Measurements from ENCODE around the gene WNT6. TPM values are rescaled to one million over a fixed set of nuclear protein-coding genes. Genes with fewer than 3 reads are reported as not detected.
A peak's percentile ranks its signal among the peaks of the same experiment; 100 is the strongest.

Gene WNT6
- total RNA-seq, 2 experiments from 2014 or later: not detected

- Mint-ChIP-seq H3K9me3 (no peaks in the 10 kb centered on the region), H3K4me3 (no peak overlapping the region), H3K27me3 (peaks cover 68% of the 10 kb centered on the region), H3K4me1 (peaks cover 50% of the 10 kb centered on the region), H3K27ac (no peak overlapping the region), H3K36me3 (ENCODE audit: low read depth) (no peaks in the 10 kb centered on the region)
- CTCF ChIA-PET: interaction anchor here (10.1 kb wide), 1 partner anchor 18 kb away, joined by 387 read pairs; the partner anchor contains the start of gene WNT10A
- POLR2A ChIA-PET: interaction anchor here (0.5 to 9.7 kb wide), 2 partner anchors 18 to 188 kb away, joined by 3 to 101 read pairs; partner anchors contain the start of gene WNT10A
- no peak for DNase-seq
Observed at GRCh38 chr2:218895326-218895725, 35.7 kb downstream of the WNT6 start.

GRCh38 chr2:218895759-218896500, 36.3 kb downstream of the WNT6 start:
- no peak overlapping the region for H3K4me3 Mint-ChIP-seq
- H3K27ac Mint-ChIP-seq: no peak overlapping the region
- peaks cover 68% of the 10 kb centered on the region for H3K27me3 Mint-ChIP-seq
- ChIA-PET POLR2A (interaction anchor here (1.1 to 9.7 kb wide), 2 partner anchors 18 to 84 kb away, joined by 3 to 101 read pairs; partner anchors contain the start of gene WNT10A), CTCF (interaction anchor here (0.7 to 10.1 kb wide), 4 partner anchors 10 to 120 kb away, joined by 4 to 387 read pairs (median 40); partner anchors contain the start of gene WNT10A)
- peaks cover 50% of the 10 kb centered on the region for H3K4me1 Mint-ChIP-seq
- H3K36me3 Mint-ChIP-seq (ENCODE audit: low read depth): no peaks in the 10 kb centered on the region
- no peak for DNase-seq
- no peaks in the 10 kb centered on the region for H3K9me3 Mint-ChIP-seq

- H3K4me3 Mint-ChIP-seq: peak overlapping the region; percentile 55
- ChIA-PET POLR2A (interaction anchor here (0.9 to 9.7 kb wide), 3 partner anchors 19 to 280 kb away, joined by 3 to 101 read pairs (median 5); partner anchors contain the start of genes CNPPD1 and WNT10A), CTCF (interaction anchor here (0.7 to 10.1 kb wide), 16 partner anchors 10 to 186 kb away, joined by 3 to 387 read pairs (median 8); partner anchors contain the start of genes TTLL4 and WNT10A)
- H3K27ac Mint-ChIP-seq: no peak overlapping the region
- no peaks in the 10 kb centered on the region for H3K9me3 Mint-ChIP-seq
- peak; percentile 80 for DNase-seq
- H3K36me3 Mint-ChIP-seq (ENCODE audit: low read depth): no peaks in the 10 kb centered on the region
- H3K27me3 Mint-ChIP-seq: peaks cover 64% of the 10 kb centered on the region
- peaks cover 50% of the 10 kb centered on the region for H3K4me1 Mint-ChIP-seq
Observed at GRCh38 chr2:218896501-218897393, 37.1 kb downstream of the WNT6 start.

GRCh38 chr2:218897394-218898108, 37.9 kb downstream of the WNT6 start:
- peaks cover 69% of the 10 kb centered on the region for H3K27me3 Mint-ChIP-seq
- H3K4me3 Mint-ChIP-seq: no peak overlapping the region

GRCh38 chr2:218898109-218898878, 38.7 kb downstream of the WNT6 start:
- peaks cover 65% of the 10 kb centered on the region for H3K27me3 Mint-ChIP-seq
- H3K9me3 Mint-ChIP-seq: no peaks in the 10 kb centered on the region
- H3K4me1 Mint-ChIP-seq: peaks cover 40% of the 10 kb centered on the region

More at GRCh38 chr2:218897394-218898108, 37.9 kb downstream of the WNT6 start:
- no peak overlapping the region for H3K27ac Mint-ChIP-seq
- ChIA-PET POLR2A (interaction anchor here (0.9 to 9.7 kb wide), 4 partner anchors 12 to 279 kb away, joined by 5 to 101 read pairs (median 6); partner anchors contain the start of genes CNPPD1 and WNT10A), CTCF (interaction anchor here (0.7 to 10.1 kb wide), 36 partner anchors 9 to 682 kb away, joined by 3 to 387 read pairs (median 4); partner anchors contain the start of genes BCS1L, CDK5R2, TTLL4 and WNT10A)
- no peaks in the 10 kb centered on the region for H3K9me3 Mint-ChIP-seq
- peaks cover 46% of the 10 kb centered on the region for H3K4me1 Mint-ChIP-seq
- no peaks in the 10 kb centered on the region for H3K36me3 Mint-ChIP-seq (ENCODE audit: low read depth)
- no peak for DNase-seq

GRCh38 chr2:218899147-218899546, 39.5 kb downstream of the WNT6 start:
- Mint-ChIP-seq H3K36me3 (ENCODE audit: low read depth) (no peaks in the 10 kb centered on the region), H3K4me1 (peaks cover 33% of the 10 kb centered on the region), H3K9me3 (no peaks in the 10 kb centered on the region), H3K27me3 (peaks cover 60% of the 10 kb centered on the region), H3K27ac (no peak overlapping the region), H3K4me3 (no peak overlapping the region)
- no peak for DNase-seq
- POLR2A ChIA-PET: interaction anchor here (9.7 kb wide), 1 partner anchor 22 kb away, joined by 101 read pairs; the partner anchor contains the start of gene WNT10A
- CTCF ChIA-PET: interaction anchor here (0.8 to 10.1 kb wide), 8 partner anchors 11 to 188 kb away, joined by 3 to 387 read pairs (median 24); partner anchors contain the start of genes TTLL4 and WNT10A

More at GRCh38 chr2:218898109-218898878, 38.7 kb downstream of the WNT6 start:
- Mint-ChIP-seq H3K27ac (no peak overlapping the region), H3K36me3 (ENCODE audit: low read depth) (no peaks in the 10 kb centered on the region), H3K4me3 (peak overlapping the region; percentile 33)
- ChIA-PET CTCF (interaction anchor here (0.8 to 10.1 kb wide), 38 partner anchors 8 to 683 kb away, joined by 3 to 387 read pairs (median 4); partner anchors contain the start of genes BCS1L, CDK5R2, TTLL4 and WNT10A), POLR2A (interaction anchor here (0.9 to 9.7 kb wide), 3 partner anchors 11 to 45 kb away, joined by 5 to 101 read pairs (median 7); partner anchors contain the start of gene WNT10A)
- peak; percentile 79 for DNase-seq

- ChIA-PET POLR2A (no interaction called here), CTCF (interaction anchor here (1.0 to 4.1 kb wide), 4 partner anchors 8 to 26 kb away, joined by 3 to 29 read pairs (median 3); no protein-coding TSS in a partner anchor)
- no peaks in the 10 kb centered on the region for H3K36me3 Mint-ChIP-seq (ENCODE audit: low read depth)
- no peak overlapping the region for H3K4me3 Mint-ChIP-seq
- H3K27me3 Mint-ChIP-seq: peaks cover 52% of the 10 kb centered on the region
- no peak overlapping the region for H3K27ac Mint-ChIP-seq
- DNase-seq: no peak
- peaks cover 11% of the 10 kb centered on the region for H3K4me1 Mint-ChIP-seq
- H3K9me3 Mint-ChIP-seq: no peaks in the 10 kb centered on the region
Observed at GRCh38 chr2:218902427-218902826, 42.8 kb downstream of the WNT6 start.

- no peaks in the 10 kb centered on the region for H3K36me3 Mint-ChIP-seq (ENCODE audit: low read depth)
- CTCF ChIA-PET: interaction anchor here (4.1 kb wide), 1 partner anchor 28 kb away, joined by 29 read pairs; no protein-coding TSS in a partner anchor
- peaks cover 44% of the 10 kb centered on the region for H3K27me3 Mint-ChIP-seq
Observed at GRCh38 chr2:218904176-218904575, 44.6 kb downstream of the WNT6 start.

GRCh38 chr2:218908721-218909619, 49.4 kb downstream of the WNT6 start:
- H3K27ac Mint-ChIP-seq: peak overlapping the region; percentile 72
- no peaks in the 10 kb centered on the region for H3K9me3 Mint-ChIP-seq
- H3K27me3 Mint-ChIP-seq: peaks cover 17% of the 10 kb centered on the region
- DNase-seq: peak; percentile 92
- peaks cover 22% of the 10 kb centered on the region for H3K4me1 Mint-ChIP-seq
- H3K36me3 Mint-ChIP-seq (ENCODE audit: low read depth): no peaks in the 10 kb centered on the region
- ChIA-PET POLR2A (interaction anchor here (0.7 to 3.8 kb wide), 5 partner anchors 11 to 237 kb away, joined by 3 to 20 read pairs (median 4); partner anchors contain the start of genes RNF25, STK36 and WNT10A), CTCF (interaction anchor here (1.2 to 5.0 kb wide), 4 partner anchors 10 to 33 kb away, joined by 4 to 58 read pairs (median 10); no protein-coding TSS in a partner anchor)
- peak overlapping the region; percentile 83 for H3K4me3 Mint-ChIP-seq

More at GRCh38 chr2:218904176-218904575, 44.6 kb downstream of the WNT6 start:
- Mint-ChIP-seq H3K9me3 (no peaks in the 10 kb centered on the region), H3K27ac (no peak overlapping the region), H3K4me1 (peaks cover 12% of the 10 kb centered on the region), H3K4me3 (no peak overlapping the region)
- no peak for DNase-seq
- POLR2A ChIA-PET: interaction anchor here (1.1 kb wide), 1 partner anchor 11 kb away, joined by 4 read pairs; no protein-coding TSS in a partner anchor

- H3K4me3 Mint-ChIP-seq: no peak overlapping the region
- H3K4me1 Mint-ChIP-seq: peaks cover 20% of the 10 kb centered on the region
- no peaks in the 10 kb centered on the region for H3K9me3 Mint-ChIP-seq
- CTCF ChIA-PET: interaction anchor here (0.5 to 5.0 kb wide), 6 partner anchors 9 to 101 kb away, joined by 3 to 58 read pairs (median 4); no protein-coding TSS in a partner anchor
- POLR2A ChIA-PET: interaction anchor here (1.3 to 3.8 kb wide), 2 partner anchors 17 to 30 kb away, joined by 3 to 20 read pairs; partner anchors contain the start of gene WNT10A
- H3K36me3 Mint-ChIP-seq (ENCODE audit: low read depth): no peaks in the 10 kb centered on the region
- H3K27me3 Mint-ChIP-seq: peaks cover 16% of the 10 kb centered on the region
- no peak overlapping the region for H3K27ac Mint-ChIP-seq
- DNase-seq: no peak
Observed at GRCh38 chr2:218910741-218911140, 51.1 kb downstream of the WNT6 start.
